GM21447 (cell line): ENCODE data around the gene SNORC.
"Not testable (repeated sequence)": the region's sequence is repeated elsewhere in the genome, so short reads cannot be mapped to it uniquely, and the experiment has no call there.

Source experiments
- ATAC-seq: cut with Tn5 transposase; IDR thresholded peaks from one replicate; pipeline ENCODE4 v1.9.1; 2021; ENCODE audit not compliant: unreplicated experiment

Gene SNORC

DNA sequence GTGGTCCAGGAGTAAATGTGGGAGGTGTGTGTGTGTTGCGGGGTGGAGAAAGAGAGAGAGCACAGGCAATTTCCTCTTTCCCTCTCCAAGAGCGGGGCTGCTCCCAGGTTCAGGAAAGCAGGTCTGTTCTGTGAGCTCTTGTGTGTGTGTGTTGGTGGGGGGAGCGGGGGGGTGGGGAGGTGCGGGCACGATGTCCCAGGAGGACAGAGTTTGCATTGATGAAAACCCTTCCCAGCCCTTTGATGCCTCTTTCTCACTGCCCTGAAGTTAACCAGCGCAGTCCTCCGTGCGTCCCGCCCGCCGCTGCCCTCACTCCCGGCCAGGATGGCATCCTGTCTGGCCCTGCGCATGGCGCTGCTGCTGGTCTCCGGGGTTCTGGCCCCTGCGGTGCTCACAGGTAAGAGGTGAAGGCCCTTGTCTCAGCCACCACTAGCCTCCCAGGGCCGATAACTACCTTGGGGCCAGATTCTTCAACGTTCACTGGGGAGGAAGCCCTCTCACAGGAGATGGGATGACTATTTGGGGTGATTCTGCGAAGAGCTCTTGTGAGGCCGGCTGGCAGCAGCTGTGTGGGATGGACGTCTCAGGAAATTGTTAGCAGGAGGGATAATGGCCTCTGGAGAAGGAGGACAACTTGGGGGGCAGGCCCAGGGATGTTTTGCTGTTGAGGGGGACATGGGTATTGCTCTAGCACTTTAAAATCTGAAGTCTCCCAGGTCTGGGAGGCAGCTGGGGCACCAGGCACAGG lies at the start of gene SNORC:
TSS of gene SNORC (plus strand) at position 247 of the 748 bp plus-strand sequence. CDS start at position 325, 78 bp downstream.
- ATAC-seq: no peak

DNA sequence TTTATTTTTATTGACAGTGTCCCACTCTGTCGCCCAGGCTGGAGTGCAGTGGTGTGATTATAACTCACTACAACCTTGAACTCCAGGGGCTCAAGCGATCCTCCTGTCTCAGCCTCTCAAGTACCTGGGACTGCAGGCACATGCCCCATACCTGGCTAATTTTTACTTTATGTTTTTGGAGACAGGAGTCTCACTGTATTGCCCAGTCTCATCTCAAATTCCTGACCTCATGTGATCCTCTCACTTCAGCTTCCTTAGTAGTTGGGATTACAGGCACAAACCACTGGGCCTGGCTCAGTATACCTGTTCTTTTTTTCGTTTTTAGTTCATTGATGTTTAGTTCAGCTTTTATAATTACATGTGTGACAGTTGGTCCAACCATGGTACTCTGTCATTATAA lies 40.1 kb upstream of the SNORC start:
- ATAC-seq: no peak

DNA sequence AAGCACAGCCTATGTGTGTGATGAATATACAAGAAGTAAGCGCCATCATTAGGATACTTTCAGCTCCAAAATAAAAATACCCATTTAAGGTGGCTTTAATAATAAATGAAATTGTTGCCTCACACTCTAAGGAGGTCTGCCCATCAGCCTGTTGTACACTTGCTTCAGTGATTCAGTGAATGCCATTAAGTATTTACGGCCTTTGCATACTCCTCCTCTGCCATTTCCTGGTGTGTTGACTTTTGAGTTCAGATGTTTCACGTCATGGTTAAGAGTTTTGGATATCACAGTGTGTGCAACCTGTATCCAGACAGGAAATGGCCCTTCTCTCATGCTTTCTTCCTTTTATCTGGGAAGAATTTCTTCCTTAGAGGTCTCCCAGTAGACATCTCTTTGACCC lies 38.6 kb upstream of the SNORC start:
- ATAC-seq: no peak

DNA sequence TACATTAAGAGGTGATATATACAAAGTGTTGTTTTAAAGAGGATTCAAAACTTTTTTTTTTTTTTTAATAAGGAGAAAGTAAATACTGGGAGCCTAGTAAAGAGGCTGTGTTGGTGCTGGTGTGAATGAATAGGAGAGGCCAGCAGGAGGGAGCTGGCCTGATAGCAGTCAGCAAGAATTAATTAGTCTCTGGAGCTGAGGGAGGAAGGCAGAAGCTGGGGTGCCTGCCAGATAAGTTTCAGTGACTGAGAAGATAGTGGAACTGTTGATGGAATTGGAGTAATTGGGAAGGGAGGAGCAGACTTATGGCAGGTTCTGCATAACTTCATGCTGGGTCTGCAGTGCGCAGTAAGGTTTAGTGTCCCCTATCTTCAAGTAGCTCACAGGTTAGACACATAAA lies 36.2 kb upstream of the SNORC start:
- ATAC-seq: no peak

DNA sequence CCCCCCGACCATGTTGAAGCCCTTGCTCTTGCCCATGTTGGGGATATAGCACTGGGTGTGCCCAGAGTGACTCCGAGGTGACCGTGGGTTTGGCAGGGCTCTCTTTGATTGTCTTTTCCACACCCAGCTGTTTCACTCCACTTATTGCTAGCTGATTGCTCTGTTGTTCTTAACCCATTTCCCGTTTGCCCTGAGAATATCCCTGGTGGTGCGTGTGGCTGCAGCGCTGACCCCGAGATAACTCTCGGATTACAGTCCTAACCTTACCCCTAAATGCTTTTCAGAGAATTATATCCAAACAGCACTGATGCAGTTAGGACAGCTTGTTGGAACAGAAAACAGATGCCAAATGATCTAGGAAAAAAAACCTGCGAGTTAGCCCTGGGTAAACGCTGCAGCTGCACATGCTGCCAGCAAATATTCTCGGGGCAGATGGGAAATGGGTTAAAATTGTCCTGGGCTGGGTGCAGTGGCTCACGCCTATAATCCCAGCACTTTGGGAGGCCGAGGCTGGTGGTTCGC lies 34.3 kb upstream of the SNORC start:
- no peak for ATAC-seq

DNA sequence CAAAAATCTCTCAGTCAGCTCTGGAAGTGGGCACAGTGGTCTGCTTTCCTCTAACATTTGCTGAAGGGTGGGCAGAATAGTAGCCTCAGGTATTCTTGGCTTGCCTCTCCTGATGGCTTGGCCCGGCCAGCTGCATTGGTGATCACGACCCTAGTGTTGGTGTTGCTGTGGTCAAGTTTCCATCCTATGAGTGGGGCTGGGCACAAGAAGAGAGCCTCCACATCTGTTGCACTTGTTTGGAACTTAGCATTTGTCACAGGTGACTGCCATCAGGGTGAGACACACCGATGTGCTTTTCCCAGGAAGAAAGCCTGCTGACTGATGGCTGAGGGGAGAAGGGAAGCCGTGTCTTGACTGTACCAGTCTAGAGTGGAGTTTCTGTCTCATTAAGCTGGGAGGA lies 33.1 kb upstream of the SNORC start:
- no peak for ATAC-seq

DNA sequence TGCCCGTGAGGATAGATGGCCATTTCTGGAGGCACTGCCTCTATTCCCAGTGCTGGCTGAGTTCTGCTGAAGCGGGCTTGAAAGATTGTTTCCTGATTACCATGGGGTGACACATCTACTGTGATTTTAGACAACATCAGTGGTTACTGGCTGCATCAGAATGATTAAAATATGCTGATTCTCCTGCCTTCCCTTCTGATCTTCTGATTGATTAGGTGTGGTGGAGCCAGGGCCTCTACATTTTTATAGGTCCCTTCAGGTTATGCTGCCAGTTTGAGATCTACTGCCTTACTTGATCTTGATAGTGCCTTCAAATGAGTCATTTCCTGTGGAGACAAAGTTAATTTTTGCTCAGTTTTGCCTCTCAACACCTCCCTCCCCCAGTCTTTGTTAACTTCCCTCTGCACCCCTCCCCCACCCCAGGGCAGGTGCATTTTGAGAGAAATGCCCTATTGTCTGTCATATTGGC lies 31.6 kb upstream of the SNORC start:
- ATAC-seq: peak; percentile 80

DNA sequence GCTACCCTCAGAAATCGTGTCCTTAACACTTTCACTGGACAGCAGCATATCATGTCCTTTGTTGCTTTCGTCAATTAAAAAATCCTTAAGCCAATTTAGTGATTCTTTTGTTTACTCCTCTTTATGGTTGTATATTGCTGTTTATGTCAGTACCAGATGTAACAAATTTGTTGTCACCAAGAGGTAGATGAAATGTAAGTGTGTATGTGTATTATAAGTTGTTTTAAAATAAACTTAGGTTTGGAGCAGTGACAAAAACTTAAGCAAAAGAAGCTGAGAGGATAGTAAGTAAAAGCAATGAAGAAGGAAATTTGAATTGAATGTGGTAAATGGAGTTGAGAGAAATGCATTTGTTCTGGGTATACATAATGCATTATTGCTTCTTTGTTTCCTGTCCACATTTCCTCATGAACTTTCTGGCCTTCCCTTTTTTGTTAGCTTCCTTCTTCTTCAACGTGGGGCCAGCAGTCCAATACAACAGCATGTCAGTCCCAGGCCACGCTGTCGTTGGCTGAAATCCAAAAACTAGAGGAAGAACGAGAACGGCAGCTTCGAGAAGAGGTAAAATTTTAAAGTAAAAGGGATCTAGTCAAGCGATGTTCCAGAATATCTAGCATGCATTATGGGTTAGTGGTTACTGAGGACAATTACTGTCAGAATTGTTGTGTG lies 30.5 kb upstream of the SNORC start:
- no peak for ATAC-seq

DNA sequence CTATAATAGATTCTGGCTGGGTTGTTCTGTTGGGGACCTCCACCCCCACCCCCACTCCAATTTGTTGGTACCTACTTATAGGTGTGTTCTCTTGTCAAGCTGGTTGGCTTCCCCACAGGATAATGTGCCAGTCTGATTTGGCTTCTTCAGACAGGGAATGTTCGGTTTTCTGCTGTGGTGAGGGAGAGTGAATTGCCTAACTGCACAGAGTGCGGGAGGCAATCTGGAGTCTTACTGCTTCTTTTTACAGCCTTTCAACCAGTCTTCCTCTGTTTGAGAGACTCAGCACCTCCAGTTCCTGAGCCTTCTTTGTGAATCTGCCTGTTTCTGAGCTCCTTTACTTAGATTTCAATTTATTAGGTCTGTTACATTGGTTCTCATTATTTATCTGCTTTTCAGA lies 27.4 kb upstream of the SNORC start:
- ATAC-seq: no peak

DNA sequence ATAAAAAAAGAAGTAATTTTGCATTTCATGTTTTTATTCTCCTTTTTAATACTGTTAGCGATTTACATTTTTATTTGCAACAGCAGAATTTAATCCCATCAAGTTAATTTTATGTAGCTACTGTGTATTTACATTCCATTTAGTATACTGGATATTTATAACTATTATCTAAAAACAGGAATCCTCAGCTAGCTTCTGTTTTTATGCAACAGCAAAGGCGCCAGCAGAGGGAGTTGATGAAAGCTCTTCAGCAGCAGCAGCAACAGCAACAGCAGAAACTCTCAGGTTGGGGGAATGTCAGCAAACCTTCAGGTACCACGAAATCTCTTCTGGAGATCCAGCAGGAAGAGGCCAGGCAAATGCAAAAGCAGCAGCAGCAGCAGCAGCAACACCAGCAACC lies 26.2 kb upstream of the SNORC start:
- ATAC-seq: no peak

DNA sequence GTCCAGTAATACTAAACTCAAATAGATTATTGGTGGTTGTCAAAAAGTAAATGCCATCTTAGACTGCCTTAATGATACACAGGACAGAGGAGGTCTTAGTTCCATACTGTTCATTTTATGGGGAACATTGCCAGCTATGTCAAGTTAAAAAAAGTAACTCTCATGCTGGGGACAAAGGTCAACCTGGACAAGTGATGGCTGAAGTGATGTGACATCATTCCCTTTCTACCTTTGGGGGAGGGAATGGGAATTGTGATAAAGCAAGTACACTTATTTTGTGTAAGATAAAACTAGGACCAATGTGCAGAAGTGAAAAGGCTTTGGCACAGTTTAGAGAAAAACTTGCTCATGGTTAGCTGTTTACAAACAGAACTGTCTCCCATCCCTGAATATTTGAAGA lies 24.0 kb upstream of the SNORC start:
- no peak for ATAC-seq

DNA sequence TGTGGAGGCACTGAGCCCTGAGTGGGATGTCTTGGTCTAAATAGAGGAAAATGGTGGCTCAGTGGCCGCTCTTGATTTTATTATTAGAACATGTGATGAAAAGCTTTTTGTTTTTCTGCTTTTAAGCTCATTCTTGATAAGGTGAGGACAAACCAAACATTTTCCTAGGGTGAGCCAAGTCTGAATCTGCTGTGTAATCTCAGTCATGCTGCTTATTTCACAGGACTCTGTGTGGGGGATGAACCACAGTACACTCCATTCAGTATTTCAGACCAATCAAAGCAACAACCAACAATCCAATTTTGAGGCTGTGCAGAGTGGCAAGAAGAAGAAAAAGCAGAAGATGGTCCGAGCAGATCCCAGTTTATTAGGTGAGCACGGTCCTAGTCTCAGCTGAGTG lies 20.0 kb upstream of the SNORC start:
- no peak for ATAC-seq

DNA sequence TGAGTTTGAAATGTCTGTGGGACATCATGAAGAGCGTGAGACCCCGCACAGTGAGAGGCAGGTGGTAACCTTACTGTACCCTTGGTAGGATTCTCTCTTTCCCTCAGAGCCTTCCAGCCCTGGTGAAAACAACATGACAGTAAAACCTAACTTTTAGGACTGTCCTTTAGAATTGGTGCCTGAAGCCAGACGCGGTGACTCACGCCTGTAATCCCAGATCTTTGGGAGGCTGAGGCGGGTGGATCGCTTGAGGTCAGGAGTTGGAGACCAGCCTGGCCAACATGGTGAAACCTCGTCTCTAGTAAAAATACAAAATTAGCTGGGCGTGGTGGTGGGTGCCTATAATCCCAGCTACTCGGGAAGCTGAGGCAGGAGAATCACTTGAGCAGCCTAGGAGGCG lies 18.0 kb upstream of the SNORC start:
- ATAC-seq: not testable (repeated sequence)

DNA sequence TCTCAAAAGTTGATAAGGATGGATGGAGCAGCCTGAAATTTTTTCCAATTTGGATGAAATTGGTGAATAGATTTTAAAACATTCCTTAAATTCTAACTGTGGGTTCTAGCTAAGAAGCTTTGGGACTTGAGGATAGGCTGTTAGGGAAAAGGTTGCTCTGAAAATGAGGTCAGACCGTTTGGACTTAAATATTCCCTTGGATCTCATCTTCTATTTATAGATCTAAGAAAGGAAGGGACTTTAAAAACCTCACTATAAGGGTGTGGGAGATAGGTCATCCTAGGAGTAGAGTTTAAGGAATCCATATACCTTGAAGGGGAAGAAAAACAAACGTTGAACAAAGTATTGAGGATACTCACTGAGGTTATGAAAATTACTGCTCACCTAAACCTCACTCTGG lies 17.4 kb upstream of the SNORC start:
- no peak for ATAC-seq

DNA sequence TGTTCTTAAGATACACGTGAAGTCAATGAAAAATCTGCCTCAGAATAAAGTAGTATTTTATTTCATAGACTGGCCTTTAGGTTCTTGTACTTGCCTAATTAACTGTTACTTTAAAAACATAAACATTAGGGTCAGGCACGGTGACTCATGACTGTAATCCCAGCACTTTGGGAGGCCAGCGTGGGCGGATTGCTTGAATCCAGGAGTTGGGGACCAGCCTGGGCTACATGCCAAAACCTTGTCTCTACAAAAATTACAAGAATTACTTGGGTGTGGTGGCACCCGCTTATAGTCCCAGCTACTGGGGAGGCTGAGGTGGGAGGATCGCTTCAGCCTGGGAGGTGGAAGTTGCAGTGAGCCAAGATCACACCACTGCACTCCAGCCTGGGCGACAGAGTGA lies 16.0 kb upstream of the SNORC start:
- ATAC-seq: no peak

DNA sequence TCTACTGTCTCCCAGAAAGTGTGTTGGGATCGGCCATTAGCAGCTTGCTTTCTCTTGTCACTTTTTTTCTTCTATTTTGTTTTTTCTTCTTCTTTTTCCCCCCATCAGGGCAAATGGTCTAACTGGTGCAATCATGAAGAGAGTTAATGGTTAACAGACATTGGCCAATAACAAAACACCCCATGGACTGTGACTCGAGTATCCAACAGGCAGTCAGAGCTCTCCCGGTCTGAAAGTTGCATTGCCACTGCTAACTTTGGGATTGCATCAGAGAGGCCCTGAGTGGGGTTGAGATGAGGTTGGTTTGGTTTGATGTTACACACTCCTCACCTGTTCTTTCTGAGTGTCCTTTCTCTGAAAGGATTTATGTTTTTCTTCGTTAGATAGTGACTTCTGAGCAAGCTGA lies 12.9 kb upstream of the SNORC start:
- no peak for ATAC-seq

DNA sequence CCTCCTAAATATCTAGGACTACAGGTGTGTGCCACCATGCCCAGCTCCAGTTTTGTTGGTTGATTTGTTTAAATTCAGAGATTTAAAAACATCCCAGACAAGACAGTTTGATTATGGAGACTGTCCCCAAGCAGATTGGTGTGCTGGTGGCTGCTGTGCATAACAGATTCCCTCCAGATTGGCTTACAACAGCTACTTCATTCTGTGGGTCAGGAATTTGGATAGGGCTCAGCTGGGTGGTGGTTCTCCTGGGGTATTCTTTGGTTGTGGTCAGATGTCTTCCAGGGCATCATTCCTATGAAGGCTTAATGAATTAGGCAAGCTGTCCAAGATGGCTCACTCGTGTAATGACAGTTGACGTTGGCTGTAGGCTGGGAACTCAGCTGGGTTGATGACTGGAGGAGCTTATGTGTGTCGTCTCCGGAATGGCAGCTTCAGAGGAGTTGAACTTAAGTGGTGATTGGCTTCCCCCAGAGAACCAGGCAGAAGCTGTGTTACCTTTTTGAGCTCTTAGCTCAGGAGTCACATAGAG lies 10.6 kb upstream of the SNORC start:
- no peak for ATAC-seq

DNA sequence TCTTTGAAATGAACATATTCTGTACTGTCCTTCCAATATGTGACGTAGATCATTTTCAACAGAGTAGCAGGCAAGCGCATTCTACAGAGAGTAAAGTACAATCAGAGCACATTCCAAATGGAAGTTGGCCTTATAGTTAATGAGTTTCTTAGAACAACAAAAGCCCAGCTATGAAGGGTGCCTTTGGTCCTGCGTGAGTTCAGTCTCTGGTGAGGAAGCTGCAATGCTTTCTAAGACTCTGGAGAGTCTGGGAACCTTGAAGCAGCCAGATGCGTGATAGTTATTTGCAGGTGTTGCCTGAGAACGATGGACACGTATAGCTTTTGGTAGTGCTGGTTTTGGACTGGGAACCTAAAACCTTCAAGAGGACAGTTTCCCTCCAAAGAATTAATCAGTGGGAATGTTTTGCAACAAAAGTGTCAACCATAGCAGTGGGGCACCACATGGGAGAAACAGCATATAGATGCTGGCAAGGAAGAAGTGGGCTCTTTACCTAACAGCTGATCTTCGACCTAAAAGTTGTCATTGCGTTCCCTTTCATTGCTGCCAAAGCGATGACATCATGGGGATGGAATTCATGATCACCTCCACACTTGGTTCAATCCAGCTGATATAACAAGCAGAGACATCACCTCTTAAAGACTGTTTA lies 9.3 kb upstream of the SNORC start:
- no peak for ATAC-seq

DNA sequence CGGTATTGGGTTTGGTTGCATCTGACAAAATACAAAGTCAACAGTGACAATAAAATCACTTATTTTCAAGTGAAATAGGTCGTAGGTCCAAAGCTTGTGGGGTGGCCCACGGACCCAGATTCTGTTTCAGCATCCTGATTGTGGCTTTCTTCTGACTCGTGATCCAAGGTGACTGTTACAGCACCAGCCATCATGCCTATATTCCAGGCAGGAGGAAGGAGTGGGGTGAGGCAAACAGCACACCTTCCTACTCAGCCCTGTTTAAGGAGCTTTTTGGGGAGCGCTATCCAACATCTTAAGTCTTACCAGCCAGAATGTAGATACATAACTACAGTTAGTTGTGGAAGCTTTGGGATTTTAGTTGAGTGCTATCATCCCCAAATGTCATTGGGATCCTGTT lies 8.7 kb upstream of the SNORC start:
- ATAC-seq: no peak

DNA sequence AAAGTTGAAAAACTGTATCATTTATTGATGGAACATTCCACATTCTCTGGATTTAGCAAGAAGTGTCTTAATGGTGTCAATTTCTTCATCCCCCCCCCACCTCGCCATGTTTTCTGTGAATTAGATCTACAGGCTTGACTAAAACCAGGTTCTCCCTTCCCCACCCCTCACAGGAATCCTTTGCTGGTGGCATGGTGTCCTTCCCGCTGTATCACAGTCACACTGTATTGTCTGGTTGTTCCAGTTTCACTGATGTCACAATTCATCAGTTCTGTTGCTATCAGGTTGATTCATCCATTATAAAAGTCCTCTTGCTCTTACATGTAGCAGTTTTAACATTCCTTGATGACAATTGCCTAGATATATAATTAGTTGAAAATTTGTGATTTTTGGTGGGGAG lies 6.1 kb upstream of the SNORC start:
- ATAC-seq: no peak

DNA sequence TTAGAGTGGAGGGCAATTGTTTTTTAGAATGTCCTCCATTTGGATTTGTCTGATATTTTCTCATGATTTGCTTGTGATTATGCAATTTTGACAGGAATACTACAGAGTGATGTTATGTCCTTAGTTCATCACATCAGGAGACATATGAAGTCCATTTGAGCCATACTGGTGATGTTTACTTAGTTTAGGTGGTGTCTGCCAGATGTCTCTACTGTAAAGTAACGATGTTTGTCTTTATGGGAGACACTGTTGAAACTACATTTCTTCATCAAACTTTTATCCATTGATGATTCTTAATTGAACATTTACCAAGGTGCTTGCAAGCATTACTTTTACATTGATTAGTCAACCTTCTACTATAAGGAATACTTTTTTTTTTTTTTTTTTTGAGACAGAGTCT lies 4.9 kb upstream of the SNORC start:
- no peak for ATAC-seq

DNA sequence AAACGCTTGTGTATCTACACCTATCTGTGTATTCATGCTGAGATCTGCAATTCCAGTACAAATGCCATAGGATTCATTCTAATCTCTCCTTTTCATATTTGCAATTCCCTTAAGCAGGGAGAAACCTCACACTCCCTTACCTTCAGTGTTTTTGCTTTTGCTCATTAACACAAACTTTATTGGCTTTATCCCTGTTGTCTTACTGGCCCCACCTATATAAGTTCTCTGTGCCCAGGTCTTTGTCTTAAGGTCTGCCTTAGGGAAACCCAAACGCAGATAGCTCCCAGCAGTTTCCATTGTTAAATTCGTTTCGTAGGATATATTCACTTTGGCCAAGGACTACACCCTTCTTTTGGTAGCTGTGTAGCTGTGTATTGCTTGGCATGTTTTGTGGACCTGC lies 4.0 kb upstream of the SNORC start:
- ATAC-seq: no peak
